WTC11 (cell line): ENCODE measurements around the gene ADCY6. TPM values are rescaled to one million over a fixed set of nuclear protein-coding genes. Genes with fewer than 3 reads are reported as not detected.
A peak's percentile ranks its signal among the peaks of the same experiment; 100 is the strongest.

Experiments used
- ATAC-seq: fragments of 200-7000 bp; cut with Tn5 transposase; 2 replicates; pipeline ENCODE4 v1.10.0; 2021; ENCODE audit warnings: mild to moderate bottlenecking, moderate library complexity
- CTCF ChIA-PET: fragments of 300-600 bp; sonication (Branson Sonifier 250); formaldehyde crosslinking; loops from one replicate; lab custom pipeline; 2021; ENCODE audit warnings: antibody characterized with exemption; lab: Charles Lee
- POLR2A ChIA-PET: fragments of 350-600 bp; sonication (Branson Sonifier 250); formaldehyde crosslinking; loops from one replicate; lab custom pipeline; 2021; ENCODE audit warnings: antibody characterized with exemption; lab: Charles Lee
- DNase-seq: peaks from one replicate; pipeline ENCODE4 v3.0.0; 2021; ENCODE audit warnings: low spot score
- H3K27ac Mint-ChIP-seq: 2 replicates; pipeline ENCODE4 v1.8.0; 2021; ENCODE audit warnings: mixed read lengths
- H3K27me3 Mint-ChIP-seq: 2 replicates; pipeline ENCODE4 v1.8.0; 2021; ENCODE audit warnings: low read depth, mild to moderate bottlenecking, moderate library complexity, mixed read lengths
- H3K36me3 Mint-ChIP-seq: 2 replicates; pipeline ENCODE4 v1.8.0; 2021; ENCODE audit warnings: mixed read lengths
- H3K4me1 Mint-ChIP-seq: 2 replicates; pipeline ENCODE4 v1.8.0; 2022; ENCODE audit warnings: mixed read lengths
- H3K4me3 Mint-ChIP-seq: 2 replicates; pipeline ENCODE4 v1.8.0; 2021; ENCODE audit warnings: mild to moderate bottlenecking, moderate library complexity, mixed read lengths
- H3K9me3 Mint-ChIP-seq: 2 replicates; pipeline ENCODE4 v1.8.0; 2021; ENCODE audit warnings: mixed read lengths
- ARID4B ChIP-seq: sonication (generic); formaldehyde crosslinking; IDR thresholded peaks from 2 replicates; pipeline ENCODE4 v1.8.0; 2023; ENCODE audit warnings: missing genetic modification reagents, mild to moderate bottlenecking, borderline replicate concordance
- ATF1 ChIP-seq: sonication (generic); formaldehyde crosslinking; IDR thresholded peaks from 2 replicates; pipeline ENCODE4 v1.8.1; 2023; ENCODE audit warnings: mild to moderate bottlenecking, moderate library complexity, missing genetic modification reagents
- ERG ChIP-seq: fragments of 250-450 bp; sonication (Bioruptor Pico); IDR thresholded peaks from 2 replicates; pipeline ENCODE4 v1.8.0; 2021; ENCODE audit warnings: mild to moderate bottlenecking
- FOXP4 ChIP-seq: sonication (generic); formaldehyde crosslinking; IDR thresholded peaks from 2 replicates; pipeline ENCODE4 v1.8.0; 2022; ENCODE audit warnings: mild to moderate bottlenecking, missing genetic modification reagents
- MAX ChIP-seq: sonication (generic); formaldehyde crosslinking; IDR thresholded peaks from 2 replicates; pipeline ENCODE4 v1.8.0; 2022; ENCODE audit warnings: mild to moderate bottlenecking, missing genetic modification reagents
- PRDM15 ChIP-seq: sonication (generic); formaldehyde crosslinking; IDR thresholded peaks from 2 replicates; pipeline ENCODE4 v1.8.0; 2022; ENCODE audit warnings: missing genetic modification reagents
- TEAD1 ChIP-seq: sonication (generic); formaldehyde crosslinking; IDR thresholded peaks from 2 replicates; pipeline ENCODE4 v1.8.0; 2022; ENCODE audit warnings: mild to moderate bottlenecking, missing genetic modification reagents
- ZNF121 ChIP-seq: sonication (generic); formaldehyde crosslinking; IDR thresholded peaks from 2 replicates; pipeline ENCODE4 v1.8.0; 2023; ENCODE audit warnings: missing genetic modification reagents
- total RNA-seq: library from RNA; stranded (reverse); gene quantifications from 3 replicates; pipeline ENCODE4 v1.2.3, GENCODE V29; 2021

Gene ADCY6
- total RNA-seq, 1 experiment from 2014 or later = 12.8 TPM

- TF ChIP-seq ERG (CRISPR knock-in tag) (no peak), ATF1 (CRISPR knock-in tag) (no peak), FOXP4 (CRISPR knock-in tag) (no peak)
These were observed 9.0 kb downstream of the ADCY6 start (continued) for GRCh38 chr12:48779869-48780268.

- peak; percentile 74 for ATAC-seq
- Mint-ChIP-seq H3K9me3 (no peaks in the 10 kb centered on the region), H3K4me3 (no peak overlapping the region), H3K27ac (peak overlapping the region; percentile 69; the same call in 1 of the 2 replicates), H3K4me1 (peaks cover 15% of the 10 kb centered on the region), H3K27me3 (no peaks in the 10 kb centered on the region), H3K36me3 (0 out of 2 replicates have a peak, but pooled peaks cover 3% of the 10 kb centered on the region)
- TF ChIP-seq ZNF121 (CRISPR knock-in tag) (peak; percentile 77), MAX (CRISPR knock-in tag) (no peak)
- ChIA-PET POLR2A (no interaction called here), CTCF (interaction anchor here (0.8 to 1.1 kb wide), 2 partner anchors 18 to 24 kb away, joined by 3 read pairs; no protein-coding TSS in a partner anchor)
- no peak for DNase-seq
These were observed 11.1 kb downstream of the ADCY6 start for GRCh38 chr12:48777501-48778400.

GRCh38 chr12:48776956-48777355, 11.9 kb downstream of the ADCY6 start:
- H3K4me3 Mint-ChIP-seq = no peak overlapping the region
- H3K27me3 Mint-ChIP-seq = no peaks in the 10 kb centered on the region
- DNase-seq (no peak), ATAC-seq (no peak)
- 0 out of 2 replicates have a peak, but pooled peaks cover 3% of the 10 kb centered on the region for H3K36me3 Mint-ChIP-seq
- ChIA-PET POLR2A (interaction anchor here (0.6 kb wide), 1 partner anchor 22 kb away, joined by 4 read pairs; no protein-coding TSS in a partner anchor), CTCF (interaction anchor here (0.8 kb wide), 1 partner anchor 19 kb away, joined by 3 read pairs; no protein-coding TSS in a partner anchor)
- no peak for TF ChIP-seq ARID4B (CRISPR knock-in tag)
- no peak for TF ChIP-seq TEAD1 (CRISPR knock-in tag)
- no peak for TF ChIP-seq PRDM15 (CRISPR knock-in tag)
- no peak overlapping the region; the same call in 1 of the 2 replicates for H3K27ac Mint-ChIP-seq
- peaks cover 18% of the 10 kb centered on the region for H3K4me1 Mint-ChIP-seq
- no peaks in the 10 kb centered on the region for H3K9me3 Mint-ChIP-seq
